ENCODE measurements around the gene ALDH1B1. TPM values are rescaled to one million over a fixed set of nuclear protein-coding genes. Genes with fewer than 3 reads are reported as not detected.
"Not testable (repeated sequence)": the region's sequence is repeated elsewhere in the genome, so short reads cannot be mapped to it uniquely, and the experiment has no call there.

ALDH1B1 gene
- total RNA-seq, 1 experiment from 2014 or later, result 46.6 TPM

GRCh38 chr9:38396371-38396671 lies 3.8 kb downstream of the ALDH1B1 start:
- H3K9me3 ChIP-seq (ENCODE audit: control insufficient read depth in 1 of 2, insufficient read depth in 1 of 2, low read depth in 1 of 2, low read length in 2 of 2), result no peaks in the 10 kb centered on the region
- H3K4me1 ChIP-seq (ENCODE audit: control insufficient read depth in 1 of 2, insufficient read depth in 2 of 2, low read length in 2 of 2), result peaks cover 5 to 13% of the 10 kb centered on the region in 2 experiments; a peak in 3 of 4 replicates
- H3K9me2 ChIP-seq (ENCODE audit: insufficient read depth), result no peaks in the 10 kb centered on the region
- no peak overlapping the region for H3K4me2 ChIP-seq (ENCODE audit: low read length)
- H3K27ac ChIP-seq (ENCODE audit: low read depth, low read length), result no peak overlapping the region
- BruUV-seq (replicated peaks), result no TSS peak
- CTCF ChIA-PET, result no interaction called here
- no peaks in the 10 kb centered on the region for H3K27me3 ChIP-seq (ENCODE audit: insufficient read depth, low read length)
- RAD21 ChIA-PET (ENCODE audit: low non-redundant PET in 1 of 2, low total read pairs in 2 of 2, uncharacterized antibody in 2 of 2, unreplicated experiment in 2 of 2), result no interaction called here
- H2AFZ ChIP-seq (ENCODE audit: low read depth, low read length, poor library complexity, severe bottlenecking), result no peak overlapping the region
- intact Hi-C loops (cut with micrococcal nuclease), result loop anchor here (10.0 kb wide), 1 partner anchor 912 kb away; the partner anchor contains the start of gene POLR1E
- no peak overlapping the region for H3K9ac ChIP-seq (ENCODE audit: low read length)
- no peak overlapping the region for H3K4me3 ChIP-seq (replicated peaks in 1 of 2; ENCODE audit: low read depth in 1 of 2, low read length in 2 of 2)
- DNase-seq (ENCODE audit: low read depth, low spot score) (no peak), ATAC-seq (no peak)
- H3K36me3 ChIP-seq (ENCODE audit: control insufficient read depth in 1 of 2, insufficient read depth in 2 of 2, low read length in 2 of 2), result peaks cover 3 to 30% of the 10 kb centered on the region in 2 experiments; a peak in 3 of 4 replicates
- peaks cover 44% of the 10 kb centered on the region for H3K79me2 ChIP-seq (ENCODE audit: insufficient read depth, low read length)
- POLR2A ChIA-PET, result no interaction called here
- no peaks in the 10 kb centered on the region for H4K20me1 ChIP-seq (ENCODE audit: insufficient read depth)
- TF ChIP-seq SP1 (IDR thresholded peaks at IDR 0.05; ENCODE audit: low read depth) (no peak), JUND (IDR thresholded peaks at IDR 0.05) (no peak), SIN3A (IDR thresholded peaks at IDR 0.05; ENCODE audit: low read depth) (no peak), RAD21 (IDR thresholded peaks at IDR 0.05; ENCODE audit: low read depth) (no peak), REST (IDR thresholded peaks at IDR 0.05; ENCODE audit: low read depth) (no peak), POLR2AphosphoS5 (IDR thresholded peaks at IDR 0.05; ENCODE audit: low read depth, low read length) (no peak), CEBPB (IDR thresholded peaks at IDR 0.05; ENCODE audit: low read depth) (no peak), TCF7L2 (IDR thresholded peaks at IDR 0.05; ENCODE audit: borderline replicate concordance, extremely low read depth, insufficient read depth, insufficient read length) (no peak), FOSL1 (IDR thresholded peaks at IDR 0.05; ENCODE audit: low read depth) (no peak), CBX3 (IDR thresholded peaks at IDR 0.05; ENCODE audit: low read depth) (no peak), ATF3 (IDR thresholded peaks at IDR 0.05) (no peak), POLR2A (IDR thresholded peaks at IDR 0.05; ENCODE audit: borderline replicate concordance, extremely low read depth, insufficient read depth, insufficient read length) (no peak), ELF1 (IDR thresholded peaks at IDR 0.05; ENCODE audit: borderline replicate concordance, low read depth) (no peak), CTCF (IDR thresholded peaks at IDR 0.05 in 2 of 3, conservative IDR thresholded peaks at IDR 0.05 in 1 of 3; ENCODE audit: borderline replicate concordance in 1 of 3, insufficient read depth in 1 of 3, low read depth in 2 of 3, low read length in 2 of 3) (no peak), YY1 (IDR thresholded peaks at IDR 0.05; ENCODE audit: extremely low read depth, insufficient replicate concordance, low read depth, low read length) (no peak), EZH2 (IDR thresholded peaks at IDR 0.05) (no peak), EGR1 (IDR thresholded peaks at IDR 0.05; ENCODE audit: low read depth) (no peak), SRF (IDR thresholded peaks at IDR 0.05; ENCODE audit: low read depth) (no peak), ZFX (IDR thresholded peaks at IDR 0.05) (no peak)

- H3K9me3 ChIP-seq (ENCODE audit: control insufficient read depth in 1 of 2, insufficient read depth in 1 of 2, low read depth in 1 of 2, low read length in 2 of 2); DNase-seq (ENCODE audit: low read depth, low spot score); RAD21 ChIA-PET (ENCODE audit: low non-redundant PET in 1 of 2, low total read pairs in 2 of 2, uncharacterized antibody in 2 of 2, unreplicated experiment in 2 of 2); H4K20me1 ChIP-seq (ENCODE audit: insufficient read depth); H3K4me2 ChIP-seq (ENCODE audit: low read length); H3K27me3 ChIP-seq (ENCODE audit: insufficient read depth, low read length); ATAC-seq; H3K4me1 ChIP-seq (ENCODE audit: control insufficient read depth in 1 of 2, insufficient read depth in 2 of 2, low read length in 2 of 2); H3K27ac ChIP-seq (ENCODE audit: low read depth, low read length); H2AFZ ChIP-seq (ENCODE audit: low read depth, low read length, poor library complexity, severe bottlenecking); H3K9me2 ChIP-seq (ENCODE audit: insufficient read depth); CTCF ChIA-PET; POLR2A ChIA-PET; BruUV-seq (replicated peaks); H3K9ac ChIP-seq (ENCODE audit: low read length); H3K4me3 ChIP-seq (replicated peaks in 1 of 2; ENCODE audit: low read depth in 1 of 2, low read length in 2 of 2): not testable (repeated sequence)
- intact Hi-C loops (cut with micrococcal nuclease), result loop anchor here (2.0 to 10.0 kb wide), 2 partner anchors 28 to 914 kb away; partner anchors contain the start of gene POLR1E
- Histone ChIP-seq H3K79me2 (ENCODE audit: insufficient read depth, low read length) (peaks cover 29% of the 10 kb centered on the region), H3K36me3 (ENCODE audit: control insufficient read depth in 1 of 2, insufficient read depth in 2 of 2, low read length in 2 of 2) (peaks cover 3 to 30% of the 10 kb centered on the region in 2 experiments; a peak in 3 of 4 replicates)
Measured at GRCh38 chr9:38399191-38399590, 6.7 kb downstream of the ALDH1B1 start.

Measured in HCT116 (cell line).